Left renal pelvis (tissue), 4 donors: Measurements from ENCODE around the gene IL17RB. TPM values are rescaled to one million over a fixed set of nuclear protein-coding genes. Genes with fewer than 3 reads are reported as not detected.

Source experiments
- DNase-seq, 4 donors: peaks; one replicate each; pipeline ENCODE4 v3.0.0-alpha.2; 2013; ENCODE audit warnings: low read depth in 4 of 4, low spot score in 3 of 4
- polyA plus RNA-seq, 4 donors: library from polyadenylated mRNA; unstranded; fragments of 120-200 nt; gene quantifications; one replicate each; pipeline ENCODE4 v1.2.1, GENCODE V29; 2013; ENCODE audit not compliant: insufficient read length in 4 of 4

IL17RB gene
- polyA plus RNA-seq, 4 donors = 8.4 to 18.8 (median 14.2) TPM

- no peak for DNase-seq
Measured at GRCh38 chr3:53856964-53857363, 10.6 kb downstream of the IL17RB start.

GRCh38 chr3:53858096-53858741 lies 11.9 kb downstream of the IL17RB start:
- DNase-seq = no peak

- no peak for DNase-seq
Measured at GRCh38 chr3:53859178-53859577, 12.8 kb downstream of the IL17RB start.

GRCh38 chr3:53860196-53860595 lies 13.8 kb downstream of the IL17RB start:
- DNase-seq = no peak

GRCh38 chr3:53862241-53862640 lies 15.9 kb downstream of the IL17RB start:
- no peak for DNase-seq

GRCh38 chr3:53863145-53863544 lies 16.8 kb downstream of the IL17RB start:
- DNase-seq = no peak

GRCh38 chr3:53865732-53866499 lies 19.5 kb downstream of the IL17RB start:
- no peak for DNase-seq

GRCh38 chr3:53880396-53881345 lies 34.3 kb downstream of the IL17RB start:
- DNase-seq = peak in 1 of 4 donors; percentile 7

GRCh38 chr3:53881691-53882593 lies 35.6 kb downstream of the IL17RB start, which contains the start of gene ACTR8:
Gene ACTR8 (minus strand): TSS chr3:53882152. CDS start chr3:53882101, 51 bp downstream.
- DNase-seq = peak; percentile 71 to 84 (median 74)

GRCh38 chr3:53883008-53883407 lies 36.6 kb downstream of the IL17RB start:
- DNase-seq = no peak

- DNase-seq = no peak
Measured at GRCh38 chr3:53884623-53885022, 38.3 kb downstream of the IL17RB start.

- no peak for DNase-seq
Measured at GRCh38 chr3:53885239-53885638, 38.9 kb downstream of the IL17RB start.

- no peak for DNase-seq
Measured at GRCh38 chr3:53887446-53887845, 41.1 kb downstream of the IL17RB start.

- no peak for DNase-seq
Measured at GRCh38 chr3:53888232-53888631, 41.9 kb downstream of the IL17RB start.

GRCh38 chr3:53890726-53891475 lies 44.5 kb downstream of the IL17RB start:
- DNase-seq = peak in 2 of 4 donors; percentile 22 to 29

- peak; percentile 96 to 99 (median 98) for DNase-seq
Measured at GRCh38 chr3:53891497-53892285, 45.3 kb downstream of the IL17RB start, which contains the start of gene SELENOK. Gene SELENOK (minus strand): TSS chr3:53891859.

GRCh38 chr3:53892286-53892637 lies 45.9 kb downstream of the IL17RB start:
- no peak for DNase-seq

GRCh38 chr3:53899750-53900149 lies 53.4 kb downstream of the IL17RB start:
- no peak for DNase-seq
